Measurements from ENCODE around the gene LAMA2.

GRCh38 chr6:129008591-129008990, 125.7 kb downstream of the LAMA2 start:
- TF ChIP-seq GATA3 (IDR thresholded peaks at IDR 0.05; ENCODE audit: low read depth, low read length) = no peak
- no peak for TF ChIP-seq GATA2 (IDR thresholded peaks at IDR 0.05; ENCODE audit: low read depth, low read length)

Measured in SH-SY5Y (cell line).